OCI-LY7 (cell line): ENCODE data around the gene RBMS1. TPM values are rescaled to one million over a fixed set of nuclear protein-coding genes. Genes with fewer than 3 reads are reported as not detected.

Source experiments
- BruUV-seq: library from RNA; stranded (reverse); fragments of 400-500 nt; replicated peaks from 2 replicates; lab custom pipeline; 2021; lab: Mats Ljungman, UMichigan
- CTCF ChIA-PET: fragments of 300-600 bp; sonication (Branson Sonifier 250); formaldehyde crosslinking; loops from one replicate; lab custom pipeline; 2022; ENCODE audit warnings: antibody characterized with exemption; ENCODE audit not compliant: unreplicated experiment; lab: Charles Lee
- POLR2A ChIA-PET: fragments of 300-600 bp; sonication (Branson Sonifier 250); formaldehyde crosslinking; loops from one replicate; lab custom pipeline; 2022; ENCODE audit warnings: antibody characterized with exemption; lab: Charles Lee
- DNase-seq: peaks from one replicate; pipeline ENCODE4 v3.0.0-alpha.2; 2015; ENCODE audit warnings: low spot score
- H2AFZ ChIP-seq: fragments of 200-600 bp; sonication (generic), shearing (Covaris generic); 2 replicates; pipeline ENCODE4 v1.6.1; 2014; ENCODE audit warnings: mild to moderate bottlenecking, antibody characterized with exemption, low read length, moderate library complexity
- H3K27ac ChIP-seq: fragments of 200-600 bp; sonication (generic); 2 replicates; pipeline ENCODE4 v1.5.1; 2014; ENCODE audit warnings: mixed run types, low read depth, mild to moderate bottlenecking, moderate library complexity, low read length, inconsistent platforms; ENCODE audit not compliant: poor library complexity, severe bottlenecking
- H3K36me3 ChIP-seq: fragments of 200-600 bp; sonication (generic); 2 replicates; pipeline ENCODE4 v1.6.1; 2014; ENCODE audit warnings: mild to moderate bottlenecking, antibody characterized with exemption, low read length, moderate library complexity, mixed read lengths; ENCODE audit not compliant: insufficient read depth
- H3K4me1 ChIP-seq: fragments of 200-600 bp; sonication (generic); 2 replicates; pipeline ENCODE4 v1.5.1; 2014; ENCODE audit warnings: mild to moderate bottlenecking, low read length; ENCODE audit not compliant: insufficient read depth, poor library complexity, severe bottlenecking
- H3K4me2 ChIP-seq: fragments of 200-600 bp; sonication (generic); 2 replicates; pipeline ENCODE4 v1.6.1; 2014; ENCODE audit warnings: mild to moderate bottlenecking, low read length
- H3K4me3 ChIP-seq: fragments of 200-600 bp; sonication (generic); 2 replicates; pipeline ENCODE4 v1.5.1; 2014; ENCODE audit warnings: mild to moderate bottlenecking, low read depth, low read length; ENCODE audit not compliant: poor library complexity, severe bottlenecking
- H3K79me2 ChIP-seq: fragments of 200-600 bp; sonication (generic); 2 replicates; pipeline ENCODE4 v1.6.1; 2016; ENCODE audit warnings: low read depth, mild to moderate bottlenecking, low read length, moderate library complexity, mixed read lengths; ENCODE audit not compliant: insufficient read depth
- H3K9me2 ChIP-seq: fragments of 200-600 bp; sonication (generic); 2 replicates; pipeline ENCODE4 v1.6.1; 2016; ENCODE audit warnings: mild to moderate bottlenecking, low read length, mixed read lengths; ENCODE audit not compliant: insufficient read depth
- H3K9me3 ChIP-seq: fragments of 200-600 bp; sonication (generic); 2 replicates; pipeline ENCODE4 v1.6.1; 2014; ENCODE audit warnings: mild to moderate bottlenecking, mixed run types, low read length, mixed read lengths
- H4K20me1 ChIP-seq: fragments of 200-600 bp; sonication (generic); 2 replicates; pipeline ENCODE4 v1.6.1; 2014; ENCODE audit warnings: mild to moderate bottlenecking, antibody characterized with exemption, low read length, moderate library complexity, mixed read lengths; ENCODE audit not compliant: insufficient read depth
- CTCF ChIP-seq: fragments of 200-600 bp; sonication (generic); conservative IDR thresholded peaks from 2 replicates; pipeline ENCODE4 v1.5.1; 2014; ENCODE audit warnings: mild to moderate bottlenecking, antibody characterized with exemption, low read length, moderate library complexity, mixed read lengths
- EZH2phosphoT487 ChIP-seq: fragments of 200-600 bp; sonication (generic); IDR thresholded peaks from 2 replicates; pipeline ENCODE4 v1.6.1; 2018; ENCODE audit warnings: low read depth, borderline replicate concordance, mild to moderate bottlenecking, mixed run types, antibody characterized with exemption, low read length, moderate library complexity, mixed read lengths
- intact Hi-C: fragments of 100-400 bp; cut with micrococcal nuclease; formaldehyde crosslinking; loops from one replicate; pipeline ENCODE4 v1.10.0; 2022; ENCODE audit not compliant: unreplicated experiment
- total RNA-seq, 2 experiments: library from RNA; depleted of rRNA in 1 of 2; stranded (reverse); fragments of >200 nt in 1 of 2; shearing (Covaris generic) in 1 of 2; gene quantifications; 2 replicates each; pipeline ENCODE4 v1.2.3, GENCODE V29; 2014 to 2022

The RBMS1 gene
- total RNA-seq, 2 experiments from 2014 or later: 29.5 to 35.7 TPM

- no peak overlapping the region for H3K4me3 ChIP-seq
- H3K9me2 ChIP-seq: no peaks in the 10 kb centered on the region
- no peak overlapping the region for H3K4me2 ChIP-seq
- no peak overlapping the region for H2AFZ ChIP-seq
- no peaks in the 10 kb centered on the region for H4K20me1 ChIP-seq
- TF ChIP-seq CTCF (no peak), EZH2phosphoT487 (no peak)
- no peaks in the 10 kb centered on the region for H3K36me3 ChIP-seq
- H3K79me2 ChIP-seq: no peaks in the 10 kb centered on the region
- no peak for DNase-seq
- H3K9me3 ChIP-seq: no peaks in the 10 kb centered on the region
- H3K4me1 ChIP-seq: peaks cover 22% of the 10 kb centered on the region
- intact Hi-C loops: no loop called here
- CTCF ChIA-PET: no interaction called here
- BruUV-seq: no TSS peak
- no peak overlapping the region for H3K27ac ChIP-seq
- POLR2A ChIA-PET: interaction anchor here (1.2 to 1.7 kb wide), 3 partner anchors 10 to 50 kb away, joined by 3 to 6 read pairs (median 4); no protein-coding TSS in a partner anchor
Observed at GRCh38 chr2:160420711-160421110, 72.9 kb downstream of the RBMS1 start.

DNA sequence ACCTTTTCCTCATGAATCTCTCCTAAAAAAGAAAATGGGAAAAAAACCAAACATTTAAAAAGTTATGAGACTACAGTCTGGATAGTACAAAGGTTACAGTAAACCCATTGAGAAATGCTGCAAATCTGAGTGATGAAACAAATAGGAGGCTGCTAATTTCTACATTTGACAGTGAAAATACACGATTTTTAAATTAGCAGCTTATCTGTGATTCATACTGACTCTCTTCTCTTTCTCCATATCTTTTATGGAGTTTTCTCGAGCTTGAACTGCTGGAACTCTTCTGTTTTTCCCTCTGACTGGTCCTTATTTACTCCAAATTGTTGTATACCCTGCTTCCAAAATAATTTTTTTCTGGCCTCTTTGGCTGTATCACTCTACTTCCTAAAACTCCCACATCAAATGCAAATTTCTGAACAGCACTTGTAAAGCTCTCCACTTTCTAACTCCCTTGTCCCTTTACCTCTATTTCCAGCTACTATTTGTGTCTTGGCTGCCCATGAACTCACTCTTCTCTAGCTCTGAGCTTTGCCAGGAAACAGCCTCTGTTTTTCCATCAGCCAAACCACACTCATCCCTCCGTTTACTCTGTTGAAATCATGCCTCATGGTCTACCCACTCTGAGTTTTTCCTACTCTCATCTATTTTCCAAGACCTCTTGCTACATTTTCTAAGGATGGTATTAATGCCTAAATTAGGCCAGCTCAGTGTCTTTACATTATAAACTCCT, 73.7 kb downstream of the RBMS1 start:
- H3K4me2 ChIP-seq: no peak overlapping the region
- CTCF ChIA-PET: no interaction called here
- intact Hi-C loops: no loop called here
- no peak overlapping the region for H3K27ac ChIP-seq
- TF ChIP-seq CTCF: no peak
- TF ChIP-seq EZH2phosphoT487: no peak
- no peak overlapping the region for H3K4me3 ChIP-seq
- no peaks in the 10 kb centered on the region for H3K9me3 ChIP-seq
- H3K79me2 ChIP-seq: no peaks in the 10 kb centered on the region
- no peaks in the 10 kb centered on the region for H4K20me1 ChIP-seq
- no TSS peak for BruUV-seq
- H3K9me2 ChIP-seq: no peaks in the 10 kb centered on the region
- H2AFZ ChIP-seq: no peak overlapping the region; the same call in 1 of the 2 replicates
- DNase-seq: no peak
- POLR2A ChIA-PET: interaction anchor here (0.6 to 2.0 kb wide), 9 partner anchors 8 to 96 kb away, joined by 3 to 6 read pairs (median 3); no protein-coding TSS in a partner anchor
- H3K36me3 ChIP-seq: no peaks in the 10 kb centered on the region
- H3K4me1 ChIP-seq: peaks cover 22% of the 10 kb centered on the region

DNA sequence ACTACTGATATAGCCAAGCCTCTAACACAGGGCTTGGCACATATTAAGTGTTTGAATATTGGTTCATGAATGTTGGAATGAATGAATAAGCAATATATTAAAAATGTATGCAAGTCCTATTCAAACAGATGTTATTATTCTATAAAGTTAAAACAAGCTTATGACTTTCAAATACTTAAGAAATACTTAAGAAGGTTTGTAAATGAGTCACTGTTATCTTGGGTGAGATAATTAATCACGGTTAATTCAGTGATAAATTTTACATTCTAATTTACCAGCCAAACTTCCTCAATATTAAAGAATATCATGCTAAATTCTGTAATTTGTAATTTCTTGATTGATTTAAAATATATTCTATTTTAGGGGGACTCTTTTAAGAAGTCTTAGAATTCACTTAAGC, 74.8 kb downstream of the RBMS1 start:
- H3K9me2 ChIP-seq: no peaks in the 10 kb centered on the region
- no peaks in the 10 kb centered on the region for H3K9me3 ChIP-seq
- H4K20me1 ChIP-seq: no peaks in the 10 kb centered on the region
- no peak for DNase-seq
- no peak overlapping the region for H3K4me3 ChIP-seq
- H2AFZ ChIP-seq: no peak overlapping the region
- no peak overlapping the region for H3K27ac ChIP-seq
- H3K79me2 ChIP-seq: no peaks in the 10 kb centered on the region
- H3K4me1 ChIP-seq: peaks cover 22% of the 10 kb centered on the region
- CTCF ChIA-PET: no interaction called here
- no peak for TF ChIP-seq CTCF
- TF ChIP-seq EZH2phosphoT487: no peak
- no peak overlapping the region for H3K4me2 ChIP-seq
- POLR2A ChIA-PET: interaction anchor here (1.1 to 2.0 kb wide), 2 partner anchors 9 to 11 kb away, joined by 3 to 6 read pairs; no protein-coding TSS in a partner anchor
- H3K36me3 ChIP-seq: no peaks in the 10 kb centered on the region
- no TSS peak for BruUV-seq
- intact Hi-C loops: no loop called here
